Neural progenitor cell (in vitro differentiated cells): Measurements from ENCODE around the gene PINK1. TPM values are rescaled to one million over a fixed set of nuclear protein-coding genes. Genes with fewer than 3 reads are reported as not detected.

Experiments
- DNase-seq: peaks from one replicate; pipeline ENCODE4 v3.0.0-alpha.2; 2016; ENCODE audit warnings: low spot score
- H2AFZ ChIP-seq: fragments of 200-600 bp; sonication (generic); replicated peaks from 2 replicates; pipeline ENCODE4 v1.6.1; 2016; ENCODE audit warnings: antibody characterized with exemption
- H3F3A ChIP-seq: fragments of 200-600 bp; sonication (generic); 2 replicates; pipeline ENCODE4 v1.6.1; 2016; ENCODE audit warnings: antibody characterized with exemption, low read depth
- H3K27ac ChIP-seq: fragments of 200-600 bp; sonication (generic); 2 replicates; pipeline ENCODE4 v1.5.1; 2016; ENCODE audit warnings: mild to moderate bottlenecking
- H3K27me3 ChIP-seq: fragments of 200-600 bp; sonication (generic); 2 replicates; pipeline ENCODE4 v1.6.1; 2016; ENCODE audit warnings: mild to moderate bottlenecking, moderate library complexity
- H3K36me3 ChIP-seq: fragments of 200-600 bp; sonication (generic); 2 replicates; pipeline ENCODE4 v1.5.1; 2016
- H3K4me1 ChIP-seq: fragments of 200-600 bp; sonication (generic); 2 replicates; pipeline ENCODE4 v1.6.1; 2016; ENCODE audit warnings: mixed run types
- H3K4me2 ChIP-seq: fragments of 200-600 bp; sonication (generic); 2 replicates; pipeline ENCODE4 v1.6.1; 2016
- H3K4me3 ChIP-seq: fragments of 200-600 bp; sonication (generic); 2 replicates; pipeline ENCODE4 v1.5.1; 2016
- H3K79me2 ChIP-seq: fragments of 200-600 bp; sonication (generic); 2 replicates; pipeline ENCODE4 v1.6.1; 2016; ENCODE audit warnings: low read depth
- H3K9ac ChIP-seq: fragments of 200-600 bp; sonication (generic); 2 replicates; pipeline ENCODE4 v1.6.1; 2016
- H3K9me3 ChIP-seq: fragments of 200-600 bp; sonication (generic); 2 replicates; pipeline ENCODE4 v1.5.1; 2016; ENCODE audit warnings: low read depth
- H4K20me1 ChIP-seq: fragments of 200-600 bp; sonication (generic); 2 replicates; pipeline ENCODE4 v1.6.1; 2016; ENCODE audit warnings: low read depth
- H3K27ac Mint-ChIP-seq: 3 replicates; pipeline ENCODE4 v1.8.0; 2021; ENCODE audit warnings: mixed read lengths
- H3K27me3 Mint-ChIP-seq: 2 replicates; pipeline ENCODE4 v1.8.0; 2022; ENCODE audit warnings: low read depth, mild to moderate bottlenecking, inconsistent platforms, moderate library complexity, mixed read lengths; ENCODE audit not compliant: insufficient read depth
- H3K36me3 Mint-ChIP-seq: 3 replicates; pipeline ENCODE4 v1.8.0; 2021; ENCODE audit warnings: mixed read lengths
- H3K4me1 Mint-ChIP-seq: 3 replicates; pipeline ENCODE4 v1.8.0; 2021; ENCODE audit warnings: mixed read lengths
- H3K4me3 Mint-ChIP-seq: 3 replicates; pipeline ENCODE4 v1.8.0; 2021; ENCODE audit warnings: mild to moderate bottlenecking, moderate library complexity, mixed read lengths
- H3K9me3 Mint-ChIP-seq: 3 replicates; pipeline ENCODE4 v1.8.0; 2020; ENCODE audit warnings: mixed read lengths
- EZH2 ChIP-seq: fragments of 200-600 bp; sonication (generic); IDR thresholded peaks from 2 replicates; pipeline ENCODE4 v1.6.1; 2017; ENCODE audit warnings: antibody characterized with exemption, mild to moderate bottlenecking, moderate library complexity
- EZH2phosphoT487 ChIP-seq: fragments of 200-600 bp; sonication (generic); IDR thresholded peaks from 2 replicates; pipeline ENCODE4 v1.6.1; 2017; ENCODE audit warnings: antibody characterized with exemption
- total RNA-seq: library from RNA; depleted of rRNA; stranded (reverse); fragments of >200 nt; gene quantifications from 2 replicates; pipeline ENCODE4 v1.2.3, GENCODE V29; 2015; ENCODE audit warnings: low replicate concordance
- TF ChIP-seq, protein P1 (sequence below): fragments of 200-600 bp; sonication (generic); IDR thresholded peaks from 2 replicates; pipeline ENCODE4 v1.5.1; 2017; ENCODE audit warnings: antibody characterized with exemption, mild to moderate bottlenecking

PINK1 gene
- total RNA-seq, 1 donor from 2014 or later = 13.3 TPM

DNA sequence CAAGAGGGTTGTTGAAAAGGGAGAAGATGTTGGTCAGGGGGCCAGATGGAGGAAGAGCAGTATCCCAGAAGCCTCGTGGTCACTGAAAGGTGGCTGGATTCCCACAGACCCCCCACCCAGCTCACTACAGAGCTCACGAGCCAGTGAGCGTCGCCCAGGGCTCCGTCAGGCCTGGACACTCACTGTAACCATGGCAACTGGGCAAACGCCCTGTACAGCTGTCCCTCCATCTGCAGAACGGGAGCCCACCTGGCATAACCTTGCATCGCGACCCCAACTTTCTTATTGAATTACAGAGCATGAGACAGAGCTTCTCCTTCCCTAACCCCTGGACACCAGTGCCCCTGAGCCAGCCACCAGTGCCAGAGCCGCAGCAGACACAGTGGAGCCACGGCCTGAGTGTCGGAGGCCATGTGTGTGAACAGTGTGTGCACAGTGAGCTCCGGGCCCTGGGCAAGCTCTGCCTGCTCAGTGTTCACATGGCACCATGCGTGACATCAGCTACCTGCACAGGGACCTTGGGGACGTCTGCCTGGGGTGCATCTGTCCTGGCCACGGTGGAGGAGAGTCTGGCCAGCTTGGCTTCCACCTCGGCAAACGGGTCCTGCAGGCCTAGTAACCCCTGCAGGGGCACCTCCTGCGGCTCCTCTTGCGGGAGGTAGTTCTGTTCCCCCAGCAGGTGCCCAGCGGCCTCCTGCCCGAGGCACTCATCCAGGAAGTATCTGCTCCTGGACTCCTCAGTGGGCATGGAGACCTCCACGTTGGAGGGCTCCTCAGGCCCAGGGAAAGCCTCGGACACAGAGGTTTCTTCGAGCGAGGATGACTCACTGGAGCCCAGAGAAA, 53.8 kb downstream of the PINK1 start:
- no peak for DNase-seq
- Histone ChIP-seq H3K79me2 (no peaks in the 10 kb centered on the region), H3K9me3 (no peaks in the 10 kb centered on the region), H3K9ac (no peak overlapping the region), H3K36me3 (no peaks in the 10 kb centered on the region), H2AFZ (no peak overlapping the region), H3K4me2 (no peak overlapping the region), H3F3A (no peaks in the 10 kb centered on the region), H3K4me1 (no peaks in the 10 kb centered on the region), H3K4me3 (no peak overlapping the region), H4K20me1 (no peaks in the 10 kb centered on the region), H3K27ac (no peak overlapping the region), H3K27me3 (no peaks in the 10 kb centered on the region)
- Mint-ChIP-seq H3K27ac (no peak overlapping the region), H3K27me3 (peaks cover 3% of the 10 kb centered on the region), H3K9me3 (peaks cover 4% of the 10 kb centered on the region), H3K4me1 (peaks cover 5% of the 10 kb centered on the region), H3K36me3 (peaks cover 3% of the 10 kb centered on the region), H3K4me3 (no peak overlapping the region)
- TF ChIP-seq, protein P1, sequence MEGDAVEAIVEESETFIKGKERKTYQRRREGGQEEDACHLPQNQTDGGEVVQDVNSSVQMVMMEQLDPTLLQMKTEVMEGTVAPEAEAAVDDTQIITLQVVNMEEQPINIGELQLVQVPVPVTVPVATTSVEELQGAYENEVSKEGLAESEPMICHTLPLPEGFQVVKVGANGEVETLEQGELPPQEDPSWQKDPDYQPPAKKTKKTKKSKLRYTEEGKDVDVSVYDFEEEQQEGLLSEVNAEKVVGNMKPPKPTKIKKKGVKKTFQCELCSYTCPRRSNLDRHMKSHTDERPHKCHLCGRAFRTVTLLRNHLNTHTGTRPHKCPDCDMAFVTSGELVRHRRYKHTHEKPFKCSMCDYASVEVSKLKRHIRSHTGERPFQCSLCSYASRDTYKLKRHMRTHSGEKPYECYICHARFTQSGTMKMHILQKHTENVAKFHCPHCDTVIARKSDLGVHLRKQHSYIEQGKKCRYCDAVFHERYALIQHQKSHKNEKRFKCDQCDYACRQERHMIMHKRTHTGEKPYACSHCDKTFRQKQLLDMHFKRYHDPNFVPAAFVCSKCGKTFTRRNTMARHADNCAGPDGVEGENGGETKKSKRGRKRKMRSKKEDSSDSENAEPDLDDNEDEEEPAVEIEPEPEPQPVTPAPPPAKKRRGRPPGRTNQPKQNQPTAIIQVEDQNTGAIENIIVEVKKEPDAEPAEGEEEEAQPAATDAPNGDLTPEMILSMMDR = no peak
- TF ChIP-seq EZH2 (no peak), EZH2phosphoT487 (no peak)

DNA sequence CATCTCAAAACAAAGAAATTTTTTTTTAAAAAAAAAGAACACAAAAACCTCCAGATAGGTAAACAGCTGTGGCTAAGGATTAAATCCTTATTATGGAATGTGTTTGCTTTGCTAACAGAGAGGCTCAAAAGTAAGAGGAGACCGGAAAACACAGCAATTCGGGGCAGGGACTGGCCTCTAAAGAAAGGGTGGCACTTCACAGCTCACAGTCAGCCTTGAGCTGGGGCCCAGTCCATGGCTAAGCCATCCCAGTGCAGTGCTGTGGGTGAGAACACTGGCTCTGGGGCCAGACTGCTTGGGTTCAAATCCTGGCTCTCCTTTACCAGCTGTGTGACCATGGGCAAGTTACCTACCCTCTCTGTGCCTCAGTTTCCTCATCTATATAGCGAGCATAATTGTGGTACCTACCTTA, 56.4 kb downstream of the PINK1 start:
- H3K4me2 ChIP-seq = no peak overlapping the region
- H3K27ac ChIP-seq = no peak overlapping the region
- H3K9ac ChIP-seq = no peak overlapping the region
- TF ChIP-seq, protein P1 = no peak
- TF ChIP-seq EZH2phosphoT487 (no peak), EZH2 (no peak)
- no peaks in the 10 kb centered on the region for H3K27me3 ChIP-seq
- no peak overlapping the region for H2AFZ ChIP-seq
- Mint-ChIP-seq H3K9me3 (peaks cover 6% of the 10 kb centered on the region), H3K36me3 (peaks cover 3% of the 10 kb centered on the region), H3K27me3 (peaks cover 5% of the 10 kb centered on the region), H3K4me3 (no peak overlapping the region), H3K4me1 (peaks cover 5% of the 10 kb centered on the region), H3K27ac (no peak overlapping the region)
- H4K20me1 ChIP-seq = no peaks in the 10 kb centered on the region
- no peak overlapping the region for H3K4me3 ChIP-seq
- no peaks in the 10 kb centered on the region for H3F3A ChIP-seq
- DNase-seq = no peak
- H3K4me1 ChIP-seq = no peaks in the 10 kb centered on the region
- no peaks in the 10 kb centered on the region for H3K36me3 ChIP-seq
- H3K79me2 ChIP-seq = no peaks in the 10 kb centered on the region
- no peaks in the 10 kb centered on the region for H3K9me3 ChIP-seq

DNA sequence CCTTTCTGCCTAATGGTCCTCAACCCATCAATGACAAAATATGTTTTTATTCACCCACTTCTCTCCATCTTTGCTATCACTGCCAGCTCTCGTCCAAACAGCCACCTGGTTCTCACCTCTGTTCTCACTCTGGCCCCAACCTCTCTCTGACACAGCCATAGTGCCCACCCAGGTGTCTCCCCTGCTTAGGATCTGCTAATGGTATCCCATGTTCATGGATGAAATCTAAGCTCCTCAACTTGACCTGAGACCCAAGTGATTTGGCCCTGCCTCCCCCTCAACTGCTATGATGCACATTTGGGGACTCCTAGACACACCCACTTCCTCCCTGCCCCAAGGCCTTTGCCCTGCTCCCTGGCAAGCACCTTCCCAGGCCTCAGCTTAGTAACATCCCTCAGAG, 58.6 kb downstream of the PINK1 start:
- Histone ChIP-seq H3K4me2 (no peak overlapping the region), H3K27me3 (no peaks in the 10 kb centered on the region), H3K27ac (no peak overlapping the region), H3K4me1 (no peaks in the 10 kb centered on the region), H3K36me3 (no peaks in the 10 kb centered on the region), H3K9me3 (no peaks in the 10 kb centered on the region), H3K79me2 (no peaks in the 10 kb centered on the region), H4K20me1 (no peaks in the 10 kb centered on the region), H3K4me3 (no peak overlapping the region), H3F3A (peaks cover 10% of the 10 kb centered on the region), H2AFZ (no peak overlapping the region), H3K9ac (no peak overlapping the region)
- TF ChIP-seq EZH2phosphoT487 = no peak
- peaks cover 3% of the 10 kb centered on the region for H3K36me3 Mint-ChIP-seq
- H3K9me3 Mint-ChIP-seq = peaks cover 6% of the 10 kb centered on the region
- H3K4me3 Mint-ChIP-seq = no peak overlapping the region
- peaks cover 5% of the 10 kb centered on the region for H3K27me3 Mint-ChIP-seq
- peak overlapping the region; percentile 61 for H3K27ac Mint-ChIP-seq
- no peak for DNase-seq
- H3K4me1 Mint-ChIP-seq = peaks cover 10% of the 10 kb centered on the region

DNA sequence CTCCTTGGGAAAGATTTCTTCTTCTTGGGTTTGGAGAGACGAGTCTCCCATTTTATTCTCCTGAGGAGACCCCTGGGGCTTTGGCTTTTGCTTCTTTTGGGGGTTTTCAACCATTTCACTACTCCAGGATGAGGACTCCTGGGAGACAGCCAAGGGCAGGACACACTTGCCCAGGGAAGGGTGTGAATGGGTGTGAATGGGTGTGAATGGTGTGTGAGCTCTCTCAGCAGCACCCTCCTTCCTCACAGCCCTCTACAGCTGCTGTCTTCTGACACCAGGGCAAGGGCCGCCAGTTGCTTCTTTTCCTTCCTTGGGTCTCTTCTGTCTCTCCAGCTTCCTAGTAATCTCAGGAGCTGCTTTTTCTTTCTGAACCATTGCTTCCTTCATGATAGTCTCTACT, 60.4 kb downstream of the PINK1 start:
- Mint-ChIP-seq H3K9me3 (peaks cover 6% of the 10 kb centered on the region), H3K36me3 (peaks cover 3% of the 10 kb centered on the region), H3K4me3 (no peak overlapping the region), H3K27me3 (peaks cover 4% of the 10 kb centered on the region), H3K4me1 (peaks cover 18% of the 10 kb centered on the region), H3K27ac (no peak overlapping the region)
- H3K27me3 ChIP-seq = no peaks in the 10 kb centered on the region
- H3K4me2 ChIP-seq = no peak overlapping the region
- no peak overlapping the region for H3K27ac ChIP-seq
- H3K79me2 ChIP-seq = no peaks in the 10 kb centered on the region
- no peaks in the 10 kb centered on the region for H3K36me3 ChIP-seq
- H2AFZ ChIP-seq = no peak overlapping the region
- no peak overlapping the region for H3K4me3 ChIP-seq
- H4K20me1 ChIP-seq = no peaks in the 10 kb centered on the region
- no peak for DNase-seq
- H3F3A ChIP-seq = peaks cover 21% of the 10 kb centered on the region
- H3K4me1 ChIP-seq = peaks cover 3% of the 10 kb centered on the region
- no peaks in the 10 kb centered on the region for H3K9me3 ChIP-seq
- TF ChIP-seq EZH2 = no peak
- TF ChIP-seq, protein P1 = no peak
- TF ChIP-seq EZH2phosphoT487 = no peak
- no peak overlapping the region for H3K9ac ChIP-seq
